ENCODE measurements around the gene FAM131B.

Gene FAM131B

DNA sequence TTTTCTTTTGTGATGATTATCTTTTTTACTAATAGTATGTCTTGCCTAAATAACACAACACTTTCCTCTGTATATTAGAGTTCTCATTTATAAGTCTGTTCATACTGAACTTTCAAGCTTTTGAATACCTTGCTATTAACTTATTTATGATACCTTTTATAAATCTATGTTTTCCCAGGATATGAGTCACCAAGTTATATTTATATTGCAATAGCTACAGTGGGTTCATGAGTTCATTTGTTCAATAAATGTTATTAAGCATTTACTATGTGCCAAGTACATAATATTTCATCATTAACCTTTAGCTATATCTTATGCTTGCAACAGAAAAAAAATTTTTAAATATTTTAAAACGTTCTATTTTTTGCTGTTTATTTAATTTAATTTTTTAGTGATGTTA lies 28.3 kb downstream of the FAM131B start:
- DNase-seq: no peak
- in situ Hi-C loops (cut with MboI; ENCODE audit: low pct_unique_long_range_greater_than_20kb, low sequenced_read_pairs): no loop called here

DNA sequence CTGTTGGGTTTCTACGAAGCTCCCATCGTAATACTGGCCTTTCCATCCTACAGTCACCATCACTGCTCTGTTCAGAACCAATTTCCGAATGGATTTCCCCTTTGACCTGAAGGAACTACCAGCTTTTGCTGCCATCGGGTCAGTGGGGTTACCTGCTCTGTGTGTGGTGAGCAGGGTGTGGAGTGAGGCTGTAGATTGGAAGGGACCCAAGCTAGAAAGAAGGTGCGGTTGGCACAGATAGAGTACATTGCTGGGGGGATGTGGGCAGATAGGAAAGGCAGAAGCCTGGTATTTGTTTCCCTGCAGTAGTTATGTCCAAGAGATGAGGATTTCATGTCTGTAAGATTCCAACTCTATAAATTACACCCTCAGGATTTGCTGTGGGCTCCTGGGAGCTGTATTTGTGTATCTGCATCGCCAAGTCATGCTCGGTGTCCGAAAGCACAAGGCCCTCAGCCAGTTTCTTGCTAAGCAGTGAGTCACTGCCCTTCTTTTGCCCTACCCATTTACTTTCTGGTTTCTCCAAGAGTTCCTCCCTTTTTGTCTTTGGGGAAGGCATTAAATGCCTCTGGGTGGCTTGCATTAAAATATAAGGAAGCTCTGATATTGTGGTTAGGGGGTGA lies 31.2 kb downstream of the FAM131B start:
- in situ Hi-C loops (cut with MboI; ENCODE audit: low pct_unique_long_range_greater_than_20kb, low sequenced_read_pairs): no loop called here
- peak; percentile 25 for DNase-seq

DNA sequence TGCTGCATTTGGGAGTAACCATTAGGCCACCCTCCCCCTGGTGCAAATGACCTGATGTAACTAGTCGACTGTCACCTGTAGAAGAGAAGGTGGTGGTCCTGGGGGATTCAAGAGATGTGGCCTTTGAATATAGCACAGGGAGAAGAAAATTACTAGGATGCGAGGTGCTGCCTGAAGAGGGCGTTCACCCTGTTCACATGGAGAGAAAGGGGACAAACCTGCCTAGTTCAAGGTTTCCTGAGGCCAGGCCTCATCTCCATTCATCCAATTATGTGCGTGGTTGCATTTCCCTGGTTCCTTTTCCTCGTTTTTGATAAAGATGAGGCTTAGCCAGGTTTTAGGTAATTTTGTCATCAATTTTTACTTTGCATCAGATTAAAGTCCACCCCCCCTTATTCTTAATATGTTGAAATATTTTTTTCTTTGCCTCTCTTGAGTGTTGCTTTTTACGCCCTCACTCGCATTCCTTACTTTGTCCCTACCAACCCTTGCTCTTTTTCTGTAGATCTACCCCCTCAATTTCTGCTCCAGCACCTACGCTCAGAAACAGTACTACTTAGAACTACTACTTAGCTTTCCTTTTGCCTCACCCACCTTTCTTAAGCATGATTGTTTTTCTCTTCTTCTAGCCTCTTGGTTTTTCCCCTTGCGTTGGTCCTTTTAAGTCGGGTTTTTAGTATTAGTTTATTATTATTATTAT lies 32.9 kb downstream of the FAM131B start:
- no peak for DNase-seq
- in situ Hi-C loops (cut with MboI; ENCODE audit: low pct_unique_long_range_greater_than_20kb, low sequenced_read_pairs): no loop called here

DNA sequence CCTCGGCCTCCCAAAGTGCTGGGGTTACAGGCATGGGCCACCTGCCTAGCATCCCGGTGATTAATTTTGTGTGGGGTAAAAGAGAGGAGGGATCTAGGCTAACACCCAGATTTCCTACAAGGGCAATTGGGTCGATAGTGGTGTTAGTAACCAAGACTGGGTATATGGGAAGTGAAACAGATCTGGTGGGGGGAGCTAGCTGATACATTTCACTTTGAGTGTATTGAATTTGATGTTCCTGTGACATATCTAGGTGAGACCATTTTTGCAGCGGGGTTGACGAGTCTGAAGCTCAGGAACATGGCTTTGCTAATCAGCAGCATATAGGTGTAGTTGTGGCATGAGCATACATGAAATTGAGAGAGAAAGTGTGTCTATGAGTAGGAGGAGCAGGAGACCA lies 34.6 kb downstream of the FAM131B start:
- DNase-seq: no peak
- in situ Hi-C loops (cut with MboI; ENCODE audit: low pct_unique_long_range_greater_than_20kb, low sequenced_read_pairs): no loop called here

DNA sequence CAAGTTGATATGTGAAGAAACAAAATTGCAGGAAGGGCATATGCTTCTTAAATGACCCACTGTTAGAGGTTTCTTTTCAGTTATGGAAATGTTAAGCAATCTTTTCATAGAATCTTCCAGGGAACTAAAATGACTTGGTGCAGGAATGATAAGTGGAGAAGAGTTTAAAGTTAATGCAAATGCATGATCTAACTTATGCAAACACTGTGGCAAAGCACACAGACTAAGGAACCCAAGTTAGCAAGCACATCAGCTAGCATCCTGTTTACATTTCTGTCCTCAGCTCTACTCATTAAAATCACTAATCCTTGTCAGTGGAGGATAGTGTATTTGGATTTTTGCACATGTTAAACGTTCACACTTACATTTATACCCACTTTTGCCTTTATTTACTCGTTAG lies 37.3 kb downstream of the FAM131B start:
- in situ Hi-C loops (cut with MboI; ENCODE audit: low pct_unique_long_range_greater_than_20kb, low sequenced_read_pairs): no loop called here
- DNase-seq: no peak

DNA sequence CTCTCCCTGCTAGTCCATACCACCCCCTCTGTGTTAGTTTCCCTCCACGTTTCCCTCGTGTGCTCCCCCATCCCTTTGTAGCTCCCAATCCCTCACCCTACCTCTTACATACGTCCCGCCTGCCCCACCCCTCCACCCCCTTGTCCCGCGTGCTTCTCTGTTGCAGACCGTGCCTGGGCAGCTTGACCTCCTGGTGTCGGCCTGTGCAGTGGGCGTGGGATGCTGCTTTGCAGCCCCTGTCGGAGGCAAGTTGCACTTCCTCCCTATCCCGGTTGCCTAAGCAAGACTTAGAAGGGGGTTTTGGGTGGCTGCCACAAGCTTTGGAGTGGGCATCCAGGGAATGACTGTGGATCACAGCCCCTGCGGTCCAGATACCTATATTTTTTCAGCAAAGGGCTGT lies 38.9 kb downstream of the FAM131B start:
- no peak for DNase-seq
- in situ Hi-C loops (cut with MboI; ENCODE audit: low pct_unique_long_range_greater_than_20kb, low sequenced_read_pairs): no loop called here

DNA sequence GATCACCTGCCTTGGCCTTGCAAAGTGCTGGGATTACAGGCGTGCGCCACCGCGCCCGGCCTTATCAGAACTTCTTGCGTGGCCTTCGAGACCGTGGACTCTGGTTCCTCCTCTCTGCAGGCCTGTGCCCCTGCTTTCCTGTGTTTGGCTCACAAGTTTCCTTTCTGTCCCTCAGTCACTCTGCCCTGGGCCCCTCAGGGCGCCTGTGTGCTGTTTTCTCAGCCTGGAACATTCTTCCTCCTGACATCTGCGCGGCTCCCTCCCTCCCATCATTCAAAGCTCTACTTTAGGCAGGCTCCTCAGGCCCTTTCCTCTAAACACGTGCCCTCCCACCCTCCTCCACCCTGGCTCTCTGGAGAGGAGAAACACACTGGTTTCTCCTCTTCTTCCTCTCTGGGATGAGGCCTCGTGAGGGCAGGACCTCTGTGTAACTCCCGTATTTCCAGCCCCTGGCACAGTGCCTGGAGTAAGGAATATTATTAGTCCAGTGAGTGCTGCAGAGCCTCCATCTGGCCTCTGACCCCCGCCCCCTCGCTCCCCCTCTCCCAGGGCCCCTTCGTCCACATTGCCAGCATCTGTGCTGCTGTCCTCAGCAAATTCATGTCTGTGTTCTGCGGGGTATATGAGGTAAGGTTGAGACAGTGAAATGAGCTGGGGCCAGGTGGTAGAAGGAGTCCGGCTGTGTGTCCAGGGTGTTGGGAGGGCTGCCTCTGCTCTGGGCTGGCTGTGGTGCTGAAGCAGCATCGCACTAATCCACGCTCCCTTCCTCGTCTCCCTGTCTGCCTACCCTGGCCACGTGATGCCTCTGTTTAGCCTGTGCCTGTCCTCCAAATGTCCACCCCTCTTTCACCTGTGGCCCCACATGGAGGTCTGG lies 39.5 kb downstream of the FAM131B start:
- in situ Hi-C loops (cut with MboI; ENCODE audit: low pct_unique_long_range_greater_than_20kb, low sequenced_read_pairs): no loop called here
- DNase-seq: peak; percentile 13

DNA sequence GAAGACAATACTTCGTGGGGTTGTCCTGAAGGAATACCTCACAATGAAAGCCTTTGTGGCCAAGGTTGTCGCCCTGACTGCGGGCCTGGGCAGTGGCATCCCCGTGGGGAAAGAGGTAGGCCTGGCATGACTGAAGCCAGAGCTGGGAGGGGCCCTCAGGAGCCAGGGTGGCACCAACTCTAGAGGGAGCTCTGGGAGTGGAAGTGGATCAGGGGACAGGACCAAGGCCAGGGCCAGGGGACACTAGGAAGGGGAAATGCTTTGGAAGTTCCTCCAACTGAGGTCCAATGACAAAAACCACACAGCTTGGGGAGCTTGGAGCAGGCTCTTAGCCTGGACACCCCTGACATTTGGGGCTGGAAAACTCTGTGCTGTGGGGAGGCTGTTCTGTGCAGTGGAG lies 40.8 kb downstream of the FAM131B start:
- in situ Hi-C loops (cut with MboI; ENCODE audit: low pct_unique_long_range_greater_than_20kb, low sequenced_read_pairs): no loop called here
- no peak for DNase-seq

DNA sequence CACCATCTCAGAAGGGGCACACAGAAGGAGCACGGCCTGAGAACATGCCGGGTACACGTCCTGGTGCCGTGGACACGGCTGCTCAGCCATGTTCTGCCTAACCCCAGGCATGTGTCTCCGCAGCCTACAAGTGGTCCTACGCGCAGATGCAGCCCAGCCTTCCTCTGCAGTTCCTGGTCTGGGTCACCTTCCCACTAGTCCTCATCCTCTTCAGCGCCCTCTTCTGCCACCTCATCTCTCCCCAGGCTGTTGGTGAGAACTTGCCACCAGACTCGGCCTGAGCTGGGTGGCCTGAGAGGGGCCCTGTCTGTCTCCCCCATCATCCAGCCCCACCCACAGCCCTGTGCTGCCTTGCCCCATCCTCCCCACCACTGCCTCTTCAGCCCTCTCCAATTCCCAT lies 41.3 kb downstream of the FAM131B start:
- in situ Hi-C loops (cut with MboI; ENCODE audit: low pct_unique_long_range_greater_than_20kb, low sequenced_read_pairs): no loop called here
- no peak for DNase-seq

DNA sequence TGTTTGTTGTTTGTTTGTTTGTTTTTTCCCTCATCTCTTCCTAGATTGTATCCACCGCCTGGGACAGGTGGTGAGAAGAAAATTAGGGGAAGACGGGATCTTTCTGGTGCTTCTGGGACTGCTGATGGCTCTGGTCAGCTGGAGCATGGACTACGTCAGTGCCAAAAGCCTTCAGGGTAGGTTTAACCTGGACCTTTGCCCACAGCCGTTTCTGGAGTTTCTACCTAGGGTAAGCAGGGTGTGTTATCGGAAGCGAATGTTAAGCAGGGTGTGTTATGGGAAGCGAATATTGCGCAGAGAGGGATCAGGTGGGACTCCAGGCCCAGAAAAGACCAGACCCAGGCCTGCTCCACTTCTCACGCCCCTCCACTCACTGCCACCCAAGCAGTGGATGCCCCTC lies 41.9 kb downstream of the FAM131B start:
- in situ Hi-C loops (cut with MboI; ENCODE audit: low pct_unique_long_range_greater_than_20kb, low sequenced_read_pairs): no loop called here
- no peak for DNase-seq

DNA sequence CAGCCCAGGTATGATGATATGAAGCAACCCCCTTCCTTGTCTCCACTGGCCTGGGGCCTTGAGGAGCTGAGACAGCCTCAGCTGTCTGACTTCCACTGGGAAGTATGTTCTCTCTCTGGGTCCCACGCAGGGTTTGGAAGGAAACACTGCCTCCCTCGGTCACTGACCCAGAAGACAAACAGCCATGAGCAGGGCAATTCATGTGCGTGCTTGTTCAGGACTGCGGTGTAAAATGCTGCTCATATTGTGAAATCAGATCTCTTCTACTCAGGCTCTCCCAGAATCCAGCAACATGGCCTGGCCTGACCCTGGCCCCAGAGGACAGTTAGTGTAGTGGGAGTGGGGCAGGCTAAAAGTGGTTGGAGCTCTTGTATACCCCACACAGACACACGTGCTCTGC lies 43.9 kb downstream of the FAM131B start:
- DNase-seq: no peak

DNA sequence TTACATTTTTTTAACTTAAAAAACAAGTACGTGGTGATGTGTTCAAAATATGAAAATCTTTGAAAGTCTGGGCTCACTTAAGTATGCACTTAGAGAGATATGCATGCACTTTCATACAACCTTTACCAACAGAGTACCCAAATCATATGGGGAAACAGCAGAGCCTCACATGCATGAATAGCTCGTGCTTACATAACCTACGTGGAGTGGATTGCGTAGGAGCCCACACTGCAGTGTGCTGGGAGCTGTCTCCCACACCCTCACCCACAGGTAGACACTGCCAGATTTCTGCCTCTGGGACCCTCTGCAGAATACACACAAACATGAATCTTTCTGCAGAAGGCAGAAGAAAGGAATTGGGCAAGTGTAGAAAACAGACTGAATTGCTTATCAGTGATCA lies 46.0 kb downstream of the FAM131B start:
- in situ Hi-C loops (cut with MboI; ENCODE audit: low pct_unique_long_range_greater_than_20kb, low sequenced_read_pairs): no loop called here
- DNase-seq: no peak

More for the DNA sequence above, 43.9 kb downstream of the FAM131B start:
- in situ Hi-C loops (cut with MboI; ENCODE audit: low pct_unique_long_range_greater_than_20kb, low sequenced_read_pairs): no loop called here

DNA sequence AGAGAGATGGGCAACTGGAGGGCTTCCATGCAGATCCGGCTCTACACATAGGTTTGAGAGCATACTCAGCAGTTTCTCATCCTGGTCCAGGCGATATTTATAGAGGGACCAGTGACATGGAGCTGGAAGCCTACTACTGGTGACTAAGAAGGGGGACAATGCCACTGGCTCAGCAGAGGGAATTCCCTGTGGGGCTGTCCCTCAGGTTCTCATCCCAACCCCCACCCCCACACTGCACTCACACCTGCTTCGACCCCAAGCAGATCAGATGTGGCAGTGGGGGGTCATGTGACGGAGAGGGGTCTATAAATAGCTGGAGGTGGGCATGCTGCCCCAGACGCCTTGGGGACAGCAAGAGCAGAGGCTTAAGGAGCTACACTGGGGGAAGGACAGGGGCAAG lies 46.7 kb downstream of the FAM131B start, which contains the start of gene CLCN1:
TSS of gene CLCN1 (plus strand) at position 336 of the 400 bp plus-strand sequence. CDS start 102 bp downstream, outside the sequence.
- DNase-seq: no peak
- in situ Hi-C loops (cut with MboI; ENCODE audit: low pct_unique_long_range_greater_than_20kb, low sequenced_read_pairs): no loop called here

DNA sequence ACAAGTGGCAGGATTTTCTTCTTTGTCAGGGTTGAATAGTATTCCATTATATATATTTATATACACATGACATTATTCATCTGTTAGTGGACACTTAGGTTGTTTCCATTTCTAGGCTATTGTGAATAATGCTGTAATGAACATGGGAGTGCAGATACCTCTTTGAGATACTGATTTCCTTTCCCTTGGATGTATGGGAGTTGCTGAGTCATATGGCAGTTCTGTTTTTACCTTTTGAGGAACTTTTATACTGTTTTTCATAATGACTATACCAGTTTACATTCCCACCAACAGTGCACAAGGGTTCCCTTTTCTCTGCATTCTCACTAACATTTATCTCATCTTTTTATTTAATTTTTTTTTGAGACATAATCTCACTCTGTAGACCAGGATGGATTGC lies 48.4 kb downstream of the FAM131B start:
- in situ Hi-C loops (cut with MboI; ENCODE audit: low pct_unique_long_range_greater_than_20kb, low sequenced_read_pairs): no loop called here
- no peak for DNase-seq

DNA sequence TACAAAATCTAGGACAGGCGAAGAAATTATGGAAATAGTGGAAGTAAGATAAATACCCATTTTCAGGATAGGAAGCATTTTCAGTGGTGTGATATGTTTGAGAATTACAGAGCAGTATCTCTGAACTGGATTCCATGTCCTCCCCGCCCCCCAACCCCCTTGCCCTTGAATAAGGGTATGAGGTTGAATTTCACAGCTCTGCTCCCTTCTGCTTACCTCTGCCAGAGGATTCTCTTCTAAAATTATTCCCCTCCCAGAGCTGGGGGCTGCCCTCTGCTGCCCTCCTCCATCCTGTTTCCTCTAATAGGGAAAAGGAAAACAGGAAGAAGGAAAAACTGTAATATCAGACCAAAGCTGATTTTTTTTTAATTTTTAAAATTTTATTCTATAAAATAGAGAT lies 53.9 kb downstream of the FAM131B start:
- no peak for DNase-seq
- in situ Hi-C loops (cut with MboI; ENCODE audit: low pct_unique_long_range_greater_than_20kb, low sequenced_read_pairs): no loop called here

DNA sequence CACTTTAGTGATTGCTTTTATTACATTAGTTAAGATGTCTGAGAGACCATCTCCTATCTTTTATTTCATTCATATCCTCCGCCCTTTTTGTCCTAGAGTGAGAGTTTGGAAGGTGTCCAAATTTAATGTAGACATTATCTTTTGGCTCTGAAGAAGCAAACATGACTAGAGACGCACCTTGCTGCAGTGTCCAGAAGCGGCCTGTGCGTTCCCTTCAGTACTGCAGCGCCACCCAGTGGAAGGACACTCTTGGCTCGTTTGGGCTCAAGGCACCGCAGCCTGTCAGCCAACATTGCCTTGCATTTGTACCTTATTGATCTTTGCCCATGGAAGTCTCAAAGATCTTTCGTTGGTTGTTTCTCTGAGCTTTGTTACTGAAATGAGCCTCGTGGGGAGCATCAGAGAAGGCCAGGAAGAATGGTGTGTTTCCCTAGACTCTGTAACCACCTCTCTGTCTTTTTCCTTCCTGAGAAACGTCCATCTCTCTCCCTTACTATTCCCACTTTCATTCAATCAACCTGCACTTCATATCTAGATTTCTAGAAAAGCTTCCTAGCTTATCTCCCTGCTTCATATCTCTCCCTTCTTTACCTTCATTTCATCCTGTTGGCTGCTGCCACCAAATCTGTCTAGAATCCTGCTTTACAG lies 57.0 kb downstream of the FAM131B start:
- peak; percentile 76 for DNase-seq
- in situ Hi-C loops (cut with MboI; ENCODE audit: low pct_unique_long_range_greater_than_20kb, low sequenced_read_pairs): no loop called here

DNA sequence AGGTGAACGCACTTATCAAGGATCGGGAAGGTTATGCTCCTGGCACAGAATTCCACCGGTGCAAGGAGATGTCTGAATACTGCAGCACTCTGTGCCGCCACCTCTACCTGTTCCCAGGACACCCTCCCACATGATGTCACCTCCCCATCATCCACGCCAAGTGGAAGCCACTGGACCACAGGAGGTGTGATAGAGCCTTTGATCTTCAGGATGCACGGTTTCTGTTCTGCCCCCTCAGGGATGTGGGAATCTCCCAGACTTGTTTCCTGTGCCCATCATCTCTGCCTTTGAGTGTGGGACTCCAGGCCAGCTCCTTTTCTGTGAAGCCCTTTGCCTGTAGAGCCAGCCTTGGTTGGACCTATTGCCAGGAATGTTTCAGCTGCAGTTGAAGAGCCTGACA lies 57.6 kb downstream of the FAM131B start:
- DNase-seq: no peak
- in situ Hi-C loops (cut with MboI; ENCODE audit: low pct_unique_long_range_greater_than_20kb, low sequenced_read_pairs): no loop called here

DNA sequence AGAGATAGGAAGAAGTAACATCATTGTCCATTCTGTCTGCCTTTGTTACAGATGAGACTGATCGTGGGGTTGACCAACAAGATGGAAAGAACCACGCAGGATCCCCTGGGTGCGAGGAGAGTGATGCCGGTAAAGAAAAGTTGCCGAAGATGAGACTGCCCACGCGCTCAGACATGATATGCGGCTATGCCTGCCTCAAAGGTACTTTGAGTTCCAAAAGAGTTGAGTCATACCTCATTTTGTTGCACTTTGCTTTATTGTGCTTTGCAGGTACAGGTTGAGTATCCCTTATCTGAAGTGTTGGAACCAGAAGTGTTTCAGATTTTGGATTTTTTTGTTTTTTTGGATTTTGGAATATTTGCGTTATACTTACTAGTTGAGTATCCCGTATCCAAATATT lies 58.8 kb downstream of the FAM131B start:
- no peak for DNase-seq
- in situ Hi-C loops (cut with MboI; ENCODE audit: low pct_unique_long_range_greater_than_20kb, low sequenced_read_pairs): no loop called here
